Measurements from ENCODE around the gene PTPN13.

The PTPN13 gene

DNA sequence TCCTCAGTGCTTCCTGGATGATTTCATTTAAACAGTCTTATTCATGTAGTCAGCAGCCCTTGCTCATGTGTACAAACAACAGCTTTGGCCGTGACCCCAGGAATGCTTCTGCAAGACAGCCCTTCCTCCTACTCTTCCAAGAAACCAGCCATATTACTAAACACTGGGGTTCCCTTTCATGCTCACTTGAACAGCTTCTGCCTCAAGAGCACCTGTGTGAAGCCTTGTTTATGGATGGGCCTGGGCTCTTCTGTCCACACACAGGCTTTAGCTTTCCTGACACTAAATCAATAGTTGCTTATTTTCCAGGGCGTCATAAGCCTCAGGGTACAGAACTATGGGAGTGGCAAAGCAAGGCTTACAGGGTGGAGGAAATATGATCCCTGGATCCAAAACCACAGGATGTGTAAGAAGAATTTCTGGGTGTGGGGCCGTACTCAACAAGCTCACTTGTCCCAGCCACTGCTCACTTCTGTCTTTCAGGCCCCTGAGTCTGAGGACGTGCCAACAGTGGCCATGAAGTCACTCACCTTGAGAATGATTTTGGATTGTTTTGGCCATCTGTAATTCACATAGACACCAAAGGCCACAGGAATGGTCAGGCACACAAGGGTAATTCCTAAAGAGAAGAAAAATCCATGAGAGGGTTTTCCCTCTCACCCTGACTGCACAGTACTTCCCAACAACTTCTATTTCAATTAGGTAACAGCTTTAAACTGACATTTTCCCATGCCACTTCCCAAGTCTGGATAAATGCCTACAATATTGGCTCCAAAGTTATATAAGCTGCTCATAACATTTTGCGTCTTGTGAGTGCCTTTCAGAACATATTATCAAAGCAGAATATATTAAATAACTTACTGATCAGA is 237.4 kb downstream of the PTPN13 start:
- no peak for DNase-seq

DNA sequence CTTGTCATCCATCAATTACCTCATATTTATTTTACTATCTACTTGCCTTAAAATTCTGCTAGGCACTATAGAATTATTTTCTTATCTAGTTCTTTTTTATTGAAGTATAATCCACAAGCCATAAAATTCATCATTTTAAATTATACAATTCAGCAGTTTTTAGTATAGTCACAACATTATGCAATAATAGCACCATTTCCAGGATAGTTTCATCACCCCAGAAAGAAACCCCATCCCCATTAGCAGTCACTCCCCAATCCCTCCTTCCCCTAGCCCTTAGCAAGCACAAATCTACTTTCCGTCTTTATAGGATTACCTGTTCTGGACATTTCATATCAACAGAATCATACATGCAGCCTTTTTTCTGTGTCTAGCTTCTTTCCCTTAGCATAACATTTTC is 239.5 kb downstream of the PTPN13 start:
- no peak for DNase-seq

- no peak for DNase-seq
These were observed 240.8 kb downstream of the PTPN13 start for GRCh38 chr4:86834901-86835300.

GRCh38 chr4:86835677-86836076 is 241.6 kb downstream of the PTPN13 start:
- no peak for DNase-seq

GRCh38 chr4:86837691-86838503 is 243.8 kb downstream of the PTPN13 start:
- DNase-seq, result no peak

GRCh38 chr4:86840858-86841257 is 246.7 kb downstream of the PTPN13 start:
- no peak for DNase-seq

DNA sequence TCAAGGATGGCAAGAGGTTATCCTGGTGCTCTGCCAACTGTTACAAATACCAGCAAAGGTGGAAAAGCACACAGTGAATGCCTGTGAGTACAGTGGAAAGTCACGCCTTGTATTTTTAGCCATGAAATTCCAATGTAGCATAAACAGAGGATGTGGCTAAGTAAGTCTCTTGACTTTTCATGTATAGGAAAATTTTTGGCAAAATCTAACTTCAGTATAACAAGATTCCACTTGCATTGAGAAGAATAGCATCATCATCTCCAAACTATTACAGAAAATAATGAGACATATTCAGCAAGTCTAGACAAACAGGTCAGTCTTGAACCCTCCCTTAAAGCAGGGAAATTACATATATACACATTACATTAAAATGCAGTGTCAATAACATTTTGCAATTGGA is 247.2 kb downstream of the PTPN13 start:
- DNase-seq, result no peak

GRCh38 chr4:86845593-86845992 is 251.5 kb downstream of the PTPN13 start:
- no peak for DNase-seq

DNA sequence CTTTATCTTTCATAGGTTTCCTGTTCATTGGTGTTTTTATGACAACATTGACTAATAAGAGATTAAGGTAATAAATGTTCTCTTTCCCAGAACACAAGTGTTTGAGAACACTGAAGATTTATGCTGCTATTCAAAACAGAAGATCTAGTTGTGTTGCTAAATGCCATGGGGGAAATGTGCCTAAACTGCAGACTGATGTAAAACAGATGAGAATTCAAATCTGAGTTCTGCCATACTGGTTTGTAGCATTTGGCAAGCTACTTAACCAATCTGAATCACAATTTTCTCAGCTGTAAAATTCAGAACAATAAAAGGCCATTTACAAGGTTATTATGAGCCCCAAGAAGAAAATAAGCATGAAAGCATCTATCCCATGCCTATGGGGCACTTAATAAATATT is 252.8 kb downstream of the PTPN13 start:
- no peak for DNase-seq

DNA sequence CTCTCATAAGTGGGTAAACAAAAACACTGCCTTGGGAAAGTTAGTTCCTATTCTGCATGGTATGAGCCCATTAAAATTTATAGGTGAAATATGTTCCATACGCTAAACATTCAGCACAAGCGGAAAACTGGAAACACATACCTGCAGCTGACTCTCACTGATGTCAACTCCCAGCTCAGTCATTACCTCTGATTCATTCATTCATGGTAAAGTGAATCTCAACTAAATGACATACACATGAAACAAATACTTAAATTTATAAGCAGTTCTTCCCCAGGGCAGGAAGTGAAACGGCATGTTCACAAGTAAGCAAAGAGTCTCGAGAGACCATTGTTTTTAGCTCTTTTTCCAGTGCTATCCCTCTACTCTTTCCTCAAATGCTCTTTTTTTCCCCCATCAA is 253.5 kb downstream of the PTPN13 start:
- no peak for DNase-seq

GRCh38 chr4:86848136-86848535 is 254.0 kb downstream of the PTPN13 start:
- no peak for DNase-seq

DNA sequence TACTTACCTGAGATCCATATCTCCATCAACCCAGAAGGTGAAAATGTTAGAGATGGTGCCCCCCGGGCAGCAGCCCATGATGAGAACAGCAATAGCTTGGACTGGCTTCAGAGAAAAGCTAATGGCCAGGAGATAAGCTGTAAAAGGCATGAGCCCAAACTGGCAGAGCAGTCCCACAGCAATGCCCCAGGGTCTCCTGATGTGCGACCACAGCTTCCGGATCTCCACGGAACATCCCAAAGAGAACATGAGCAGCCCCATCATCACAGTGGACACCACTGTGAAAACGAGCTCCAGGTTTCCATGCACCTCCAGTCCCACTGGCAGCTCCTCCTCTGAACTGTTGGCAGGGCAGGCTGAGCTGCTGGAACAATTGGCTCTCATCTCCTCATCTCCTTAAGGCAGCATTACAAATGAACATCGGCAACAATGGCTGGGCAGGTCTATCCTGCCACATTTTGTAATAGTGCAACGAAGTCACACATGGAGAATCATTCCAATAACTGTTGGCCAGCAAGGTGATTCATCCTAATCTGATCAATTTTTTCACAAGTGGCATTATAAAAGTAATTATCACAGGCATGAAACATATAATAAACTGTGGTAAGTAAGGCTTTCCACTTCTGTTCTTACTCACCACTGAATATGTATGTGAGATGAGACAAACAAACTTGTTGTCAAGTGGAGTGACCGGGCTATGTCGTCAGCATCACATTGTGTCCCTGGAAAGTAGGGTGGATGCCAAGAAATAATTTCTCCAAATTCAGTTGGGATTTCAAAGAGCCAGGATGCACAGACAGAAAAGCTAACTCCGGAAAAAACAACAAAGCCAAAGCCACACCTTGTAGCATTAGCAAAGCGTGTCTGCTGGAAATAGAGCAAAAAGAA is 254.9 kb downstream of the PTPN13 start, which contains the start of gene SLC10A6:
TSS of gene SLC10A6 (minus strand) at position 653 of the 888 bp plus-strand sequence. CDS start at position 384, 269 bp downstream.
- no peak for DNase-seq

- DNase-seq, result no peak
These were observed 259.1 kb downstream of the PTPN13 start for GRCh38 chr4:86853209-86853608.

DNA sequence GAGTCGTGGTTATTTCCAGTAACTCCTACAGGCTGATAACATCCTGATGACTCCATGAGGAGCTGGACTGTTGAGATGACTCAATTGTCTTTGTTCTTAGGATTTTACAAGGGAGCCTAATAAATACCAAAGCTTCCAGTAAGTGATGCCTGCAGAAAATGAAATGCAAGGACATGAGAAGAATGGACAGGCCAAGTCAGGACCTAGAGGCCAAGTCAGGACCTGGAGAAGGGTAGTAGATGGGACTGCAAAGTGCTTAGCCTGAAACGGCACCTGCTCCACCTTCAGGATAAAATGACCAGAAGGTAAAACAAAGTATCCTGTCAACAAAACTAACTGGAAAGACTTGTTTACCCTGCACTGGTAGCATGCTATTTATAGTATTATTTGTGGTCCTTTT is 261.5 kb downstream of the PTPN13 start:
- DNase-seq, result no peak

DNA sequence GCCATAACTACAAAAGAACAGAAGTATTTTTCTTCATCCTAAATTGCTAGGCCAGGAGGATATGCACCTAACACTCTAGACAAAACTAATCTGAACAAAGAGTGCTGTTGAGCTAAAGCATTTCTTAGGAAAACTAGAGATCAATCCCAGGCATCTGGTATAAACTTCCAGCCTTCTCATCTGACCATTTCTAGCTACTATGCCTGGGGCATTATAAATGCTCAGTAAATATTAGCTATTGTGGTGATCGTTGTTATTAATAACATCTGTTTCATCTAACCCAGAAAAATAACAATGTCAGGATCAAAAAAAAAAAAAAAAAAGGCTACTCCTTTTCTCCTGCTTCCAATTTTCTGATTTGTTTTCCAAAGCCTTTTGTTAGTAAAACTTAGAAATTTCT is 262.8 kb downstream of the PTPN13 start:
- no peak for DNase-seq

- no peak for DNase-seq
These were observed 263.4 kb downstream of the PTPN13 start for GRCh38 chr4:86857341-86858052.

Data from RPMI8226 (cell line).